Measurements from ENCODE around the gene DDR2. TPM values are rescaled to one million over a fixed set of nuclear protein-coding genes. Genes with fewer than 3 reads are reported as not detected.

Gene DDR2
- polyA plus RNA-seq, 3 donors = 0.07 TPM; not detected in 2

DNA sequence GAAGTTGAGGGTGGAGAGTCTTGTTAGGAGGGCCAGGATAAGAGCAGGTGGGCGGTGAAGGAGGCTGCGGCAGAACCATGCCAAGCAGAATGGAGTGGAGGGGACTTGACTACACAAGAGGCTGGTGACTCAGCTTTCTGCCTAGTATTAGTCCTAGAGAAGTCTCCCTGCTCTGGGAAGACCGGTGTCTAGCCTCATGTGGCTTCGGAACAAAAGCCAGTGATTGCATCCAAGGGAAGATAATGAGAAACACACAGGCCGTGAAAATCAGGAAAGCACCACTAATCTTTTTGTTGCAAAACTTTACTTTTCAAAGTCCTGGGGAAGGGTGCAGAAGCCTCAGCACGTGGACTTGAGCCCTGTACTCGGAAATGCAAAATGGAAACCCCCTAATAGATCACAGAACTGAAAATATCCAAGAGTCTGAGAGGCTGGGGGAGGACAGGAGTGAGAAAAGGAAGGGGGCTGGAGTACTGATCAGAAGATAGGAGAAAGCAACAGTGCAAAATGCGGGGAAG lies 31.4 kb downstream of the DDR2 start:
- Histone ChIP-seq H3K4me1 (ENCODE audit: control insufficient read depth in 1 of 2, insufficient read depth in 2 of 2, low read length in 2 of 2) (no peaks in the 10 kb centered on the region), H3K9me3 (replicated peaks in 1 of 2; ENCODE audit: control insufficient read depth in 1 of 2, insufficient read depth in 1 of 2, low read length in 2 of 2) (no peaks in the 10 kb centered on the region), H4K20me1 (ENCODE audit: insufficient read depth, low read length) (no peaks in the 10 kb centered on the region), H3K4me2 (replicated peaks; ENCODE audit: extremely low read depth, low read length, poor library complexity, severe bottlenecking) (no peak overlapping the region), H3K27me3 (ENCODE audit: control insufficient read depth in 2 of 2, insufficient read depth in 2 of 2, low read length in 2 of 2) (peaks cover 0 to 8% of the 10 kb centered on the region in 2 donors), H3K9ac (ENCODE audit: insufficient read depth, low read length, poor library complexity, severe bottlenecking) (no peak overlapping the region), H3K79me2 (ENCODE audit: insufficient read depth, low read length) (no peaks in the 10 kb centered on the region), H3K4me3 (replicated peaks in 1 of 3; ENCODE audit: low read depth in 2 of 3, low read length in 3 of 3) (no peak overlapping the region), H3K27ac (ENCODE audit: low read depth in 1 of 2, low read length in 2 of 2) (no peak overlapping the region), H3K36me3 (replicated peaks in 1 of 2; ENCODE audit: control insufficient read depth in 1 of 2, insufficient read depth in 2 of 2, low read length in 2 of 2) (no peaks in the 10 kb centered on the region), H2AFZ (ENCODE audit: insufficient read depth, low read depth, low read length, poor library complexity, severe bottlenecking) (no peak overlapping the region)
- WGBS (ENCODE audit: insufficient coverage) = 50% methylated on average over 3 of the region's 8 CpGs
- Mint-ChIP-seq H3K9me3 (peaks cover 0 to 4% (median 0%) of the 10 kb centered on the region in 7 donors), H3K4me1 (no peaks in the 10 kb centered on the region), H3K4me3 (no peak overlapping the region), H3K27ac (no peak overlapping the region), H3K27me3 (ENCODE audit: low read depth in 3 of 3) (peaks cover 2 to 6% (median 3%) of the 10 kb centered on the region in 3 donors), H3K36me3 (no peaks in the 10 kb centered on the region)
- no peak for TF ChIP-seq CTCF (IDR thresholded peaks at IDR 0.05)
- DNase-seq = no peak
- intact Hi-C loops (cut with micrococcal nuclease) = no loop called here

- Mint-ChIP-seq H3K27ac (no peak overlapping the region), H3K4me3 (no peak overlapping the region), H3K4me1 (no peaks in the 10 kb centered on the region), H3K27me3 (ENCODE audit: low read depth in 3 of 3) (peaks cover 2 to 6% (median 3%) of the 10 kb centered on the region in 3 donors), H3K9me3 (peaks cover 0 to 1% (median 0%) of the 10 kb centered on the region in 7 donors), H3K36me3 (no peaks in the 10 kb centered on the region)
- Histone ChIP-seq H3K9me3 (replicated peaks in 1 of 2; ENCODE audit: control insufficient read depth in 1 of 2, insufficient read depth in 1 of 2, low read length in 2 of 2) (no peaks in the 10 kb centered on the region), H3K27ac (ENCODE audit: low read depth in 1 of 2, low read length in 2 of 2) (no peak overlapping the region), H4K20me1 (ENCODE audit: insufficient read depth, low read length) (no peaks in the 10 kb centered on the region), H3K4me1 (ENCODE audit: control insufficient read depth in 1 of 2, insufficient read depth in 2 of 2, low read length in 2 of 2) (no peaks in the 10 kb centered on the region), H3K9ac (ENCODE audit: insufficient read depth, low read length, poor library complexity, severe bottlenecking) (no peak overlapping the region), H3K4me3 (replicated peaks in 1 of 3; ENCODE audit: low read depth in 2 of 3, low read length in 3 of 3) (no peak overlapping the region), H3K36me3 (replicated peaks in 1 of 2; ENCODE audit: control insufficient read depth in 1 of 2, insufficient read depth in 2 of 2, low read length in 2 of 2) (no peaks in the 10 kb centered on the region), H2AFZ (ENCODE audit: insufficient read depth, low read depth, low read length, poor library complexity, severe bottlenecking) (no peak overlapping the region), H3K4me2 (replicated peaks; ENCODE audit: extremely low read depth, low read length, poor library complexity, severe bottlenecking) (no peak overlapping the region), H3K79me2 (ENCODE audit: insufficient read depth, low read length) (no peaks in the 10 kb centered on the region), H3K27me3 (ENCODE audit: control insufficient read depth in 2 of 2, insufficient read depth in 2 of 2, low read length in 2 of 2) (peaks cover 0 to 8% of the 10 kb centered on the region in 2 donors)
- no peak for TF ChIP-seq CTCF (IDR thresholded peaks at IDR 0.05)
- 100% methylated on average over 2 of the region's 5 CpGs for WGBS (ENCODE audit: insufficient coverage)
- DNase-seq = no peak
- intact Hi-C loops (cut with micrococcal nuclease) = no loop called here
Observed at GRCh38 chr1:162666006-162666645, 33.9 kb downstream of the DDR2 start.

Data from CD14-positive monocyte (primary cell).